H1 (cell line): Measurements from ENCODE around the gene PRLH.

Experiments
- CTCF ChIP-seq, 3 experiments: IDR thresholded peaks; 1 replicate in 2 of 3; 2 replicates in 1 of 3; pipeline versions ENCODE4 v1.5.1 to v1.6.1; 2011; ENCODE audit warnings: low read length in 3 of 3, mild to moderate bottlenecking in 3 of 3, inconsistent platforms in 2 of 3, low read depth in 1 of 3, moderate library complexity in 1 of 3; ENCODE audit not compliant: insufficient read depth in 1 of 3; ENCODE audit errors: control extremely low read depth in 1 of 3
- EGR1 ChIP-seq: IDR thresholded peaks from 2 replicates; pipeline ENCODE4 v1.6.1; 2011; ENCODE audit warnings: low read depth, low read length, borderline replicate concordance
- EP300 ChIP-seq, 2 experiments: IDR thresholded peaks; 1 replicate in 1 of 2; 2 replicates in 1 of 2; pipeline ENCODE4 v1.6.1; 2011 to 2012; ENCODE audit warnings: low read depth in 2 of 2, low read length in 2 of 2, mild to moderate bottlenecking in 2 of 2, borderline replicate concordance in 1 of 2, inconsistent platforms in 1 of 2, moderate library complexity in 1 of 2
- TAF1 ChIP-seq: IDR thresholded peaks from 2 replicates; pipeline ENCODE4 v1.6.1; 2011; ENCODE audit warnings: mild to moderate bottlenecking, low read depth, low read length

GRCh38 chr2:237517990-237518389 lies 48.4 kb upstream of the PRLH start:
- no peak for TF ChIP-seq EP300 (IDR thresholded peaks at IDR 0.05; ENCODE audit: borderline replicate concordance in 1 of 2, low read depth in 2 of 2, low read length in 2 of 2)
- no peak for TF ChIP-seq CTCF (IDR thresholded peaks at IDR 0.05; ENCODE audit: control extremely low read depth in 1 of 3, insufficient read depth in 1 of 3, low read depth in 1 of 3, low read length in 3 of 3)
- TF ChIP-seq EGR1: no peak
- TF ChIP-seq TAF1: no peak
